ENCODE measurements around the gene SGIP1.
"Not testable (repeated sequence)": the region's sequence is repeated elsewhere in the genome, so short reads cannot be mapped to it uniquely, and the experiment has no call there.

SGIP1 gene

DNA sequence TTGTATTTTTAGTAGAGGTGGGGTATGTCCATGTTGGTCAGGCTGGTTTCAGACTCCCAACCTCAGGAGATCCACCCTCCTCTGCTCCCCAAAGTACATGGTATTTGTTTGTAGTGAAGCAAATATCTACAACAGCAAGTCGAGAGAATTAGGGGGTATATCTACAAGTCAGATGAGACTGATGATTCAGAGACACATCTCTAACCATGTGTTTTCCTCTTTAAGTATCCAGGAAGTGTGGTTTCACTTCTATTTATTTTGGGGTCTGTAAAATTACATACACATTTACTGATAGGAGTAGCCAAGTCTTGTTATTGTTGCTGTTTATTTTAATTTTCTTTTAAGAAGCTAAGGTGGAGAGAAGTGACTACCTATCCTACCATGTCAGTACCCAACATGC, 44.9 kb downstream of the SGIP1 start:
- ChIA-PET CTCF (no interaction called here), POLR2A (ENCODE audit: low non-redundant PET) (no interaction called here)
- DNase-seq (ENCODE audit: low spot score), result no peak
- H3K27ac ChIP-seq, result no peak overlapping the region
- TF ChIP-seq, protein P1, sequence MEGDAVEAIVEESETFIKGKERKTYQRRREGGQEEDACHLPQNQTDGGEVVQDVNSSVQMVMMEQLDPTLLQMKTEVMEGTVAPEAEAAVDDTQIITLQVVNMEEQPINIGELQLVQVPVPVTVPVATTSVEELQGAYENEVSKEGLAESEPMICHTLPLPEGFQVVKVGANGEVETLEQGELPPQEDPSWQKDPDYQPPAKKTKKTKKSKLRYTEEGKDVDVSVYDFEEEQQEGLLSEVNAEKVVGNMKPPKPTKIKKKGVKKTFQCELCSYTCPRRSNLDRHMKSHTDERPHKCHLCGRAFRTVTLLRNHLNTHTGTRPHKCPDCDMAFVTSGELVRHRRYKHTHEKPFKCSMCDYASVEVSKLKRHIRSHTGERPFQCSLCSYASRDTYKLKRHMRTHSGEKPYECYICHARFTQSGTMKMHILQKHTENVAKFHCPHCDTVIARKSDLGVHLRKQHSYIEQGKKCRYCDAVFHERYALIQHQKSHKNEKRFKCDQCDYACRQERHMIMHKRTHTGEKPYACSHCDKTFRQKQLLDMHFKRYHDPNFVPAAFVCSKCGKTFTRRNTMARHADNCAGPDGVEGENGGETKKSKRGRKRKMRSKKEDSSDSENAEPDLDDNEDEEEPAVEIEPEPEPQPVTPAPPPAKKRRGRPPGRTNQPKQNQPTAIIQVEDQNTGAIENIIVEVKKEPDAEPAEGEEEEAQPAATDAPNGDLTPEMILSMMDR (conservative IDR thresholded peaks at IDR 0.05; ENCODE audit: low read depth), result no peak

DNA sequence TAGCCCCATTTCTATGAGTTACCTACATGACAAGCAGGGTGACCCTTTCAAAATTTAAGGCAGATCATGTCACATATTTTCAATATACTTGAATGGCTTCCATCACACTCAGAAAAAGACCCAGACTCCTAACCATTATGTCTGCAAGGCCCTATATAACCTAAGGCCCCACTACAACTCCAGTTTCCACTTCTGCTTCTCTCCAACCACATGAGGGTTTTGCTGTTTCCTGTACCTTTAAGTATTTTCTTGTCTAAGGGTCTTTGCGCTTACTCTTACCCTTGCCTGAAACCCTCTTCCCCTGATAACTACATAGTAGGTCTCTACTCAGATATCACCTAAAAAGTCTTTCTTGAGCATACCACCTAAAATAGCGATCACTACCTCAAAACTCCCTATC, 46.1 kb downstream of the SGIP1 start:
- POLR2A ChIA-PET (ENCODE audit: low non-redundant PET), result no interaction called here
- no peak for DNase-seq (ENCODE audit: low spot score)
- H3K27ac ChIP-seq, result no peak overlapping the region
- CTCF ChIA-PET, result no interaction called here
- TF ChIP-seq, protein P1 (conservative IDR thresholded peaks at IDR 0.05; ENCODE audit: low read depth), result no peak

DNA sequence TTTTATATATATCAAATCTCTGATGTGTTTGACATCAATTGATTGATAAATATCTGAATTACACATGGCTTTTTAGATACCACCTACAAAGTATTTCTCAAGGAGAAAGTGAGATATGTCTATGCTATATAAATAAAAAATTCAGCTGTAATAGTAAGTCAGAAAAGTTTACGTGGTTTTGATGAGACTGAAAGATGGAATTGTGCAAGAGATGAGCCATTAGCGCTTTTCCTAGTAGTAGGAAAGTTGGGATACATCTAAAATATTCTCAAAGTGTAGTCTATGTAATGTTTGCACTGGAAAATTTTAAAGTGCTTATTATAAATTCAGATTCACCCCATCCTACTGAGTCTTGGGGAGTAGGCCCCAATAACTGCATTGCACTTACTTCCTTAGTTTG, 49.1 kb downstream of the SGIP1 start:
- ChIA-PET POLR2A (ENCODE audit: low non-redundant PET) (no interaction called here), CTCF (no interaction called here)

DNA sequence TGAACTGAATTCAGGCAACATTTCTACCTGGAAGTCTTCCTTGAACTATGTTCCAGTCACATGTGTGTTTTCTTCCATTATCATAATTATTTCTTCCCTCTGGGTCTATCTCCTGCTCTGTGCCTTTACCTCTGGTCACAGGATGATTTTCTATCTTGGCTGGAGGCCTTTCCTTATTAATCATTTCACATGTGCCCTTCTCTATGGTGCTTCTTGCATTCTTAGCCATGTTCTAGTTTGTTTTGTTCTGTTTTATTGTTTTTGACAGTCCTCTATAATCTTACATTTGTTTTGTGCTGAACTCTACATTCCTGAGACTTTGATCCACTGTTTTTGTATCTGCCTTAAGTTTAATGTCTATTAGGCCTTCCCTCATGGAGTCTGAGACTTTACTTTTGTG, 51.0 kb downstream of the SGIP1 start:
- DNase-seq (ENCODE audit: low spot score), result no peak
- no peak overlapping the region for H3K27ac ChIP-seq
- ChIA-PET POLR2A (ENCODE audit: low non-redundant PET) (no interaction called here), CTCF (no interaction called here)
- TF ChIP-seq, protein P1 (conservative IDR thresholded peaks at IDR 0.05; ENCODE audit: low read depth), result no peak

More for the DNA sequence above, 49.1 kb downstream of the SGIP1 start:
- no peak overlapping the region for H3K27ac ChIP-seq
- TF ChIP-seq, protein P1 (conservative IDR thresholded peaks at IDR 0.05; ENCODE audit: low read depth), result no peak
- DNase-seq (ENCODE audit: low spot score), result no peak

DNA sequence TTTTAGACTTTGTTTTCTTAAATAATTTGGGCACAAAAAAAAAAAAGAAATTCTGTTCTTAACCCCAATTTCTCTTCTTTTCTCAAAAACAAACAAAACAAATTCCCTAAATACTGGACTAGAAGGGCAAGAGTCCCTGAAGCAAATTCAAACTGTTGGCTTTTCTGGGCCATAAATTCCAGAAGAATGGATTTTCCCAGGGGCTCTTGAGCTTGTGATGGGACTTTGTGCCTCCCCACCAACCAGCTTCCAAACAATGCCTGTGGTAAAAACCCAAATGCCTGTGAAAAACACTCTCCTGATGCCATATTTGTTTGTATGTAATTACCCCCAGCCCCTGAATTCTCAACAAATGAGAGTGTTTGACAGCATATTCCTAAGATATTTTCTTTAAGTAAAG, 55.4 kb downstream of the SGIP1 start:
- DNase-seq (ENCODE audit: low spot score), result no peak
- no peak overlapping the region for H3K27ac ChIP-seq
- POLR2A ChIA-PET (ENCODE audit: low non-redundant PET), result no interaction called here
- TF ChIP-seq, protein P1 (conservative IDR thresholded peaks at IDR 0.05; ENCODE audit: low read depth), result no peak
- CTCF ChIA-PET, result no interaction called here

DNA sequence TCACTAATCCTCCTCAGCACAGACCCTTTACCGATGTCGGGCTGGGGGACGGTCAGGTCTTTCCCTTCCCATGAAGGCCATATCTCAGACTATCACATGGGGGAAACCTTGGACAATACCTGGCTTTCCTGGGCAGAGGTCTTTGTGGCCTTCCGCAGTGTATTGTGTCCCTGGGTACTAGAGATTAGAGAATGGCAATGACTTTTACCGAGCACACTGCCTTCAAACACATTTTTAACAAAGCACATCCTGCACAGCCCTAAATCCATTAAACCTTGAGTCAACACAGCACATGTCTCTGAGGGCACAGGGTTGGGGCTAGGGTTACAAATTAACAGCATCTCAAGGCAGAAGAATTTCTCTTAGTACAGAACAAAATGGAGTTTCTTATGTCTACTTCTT, 58.2 kb downstream of the SGIP1 start:
- CTCF ChIA-PET; POLR2A ChIA-PET (ENCODE audit: low non-redundant PET); H3K27ac ChIP-seq; DNase-seq (ENCODE audit: low spot score): not testable (repeated sequence)

DNA sequence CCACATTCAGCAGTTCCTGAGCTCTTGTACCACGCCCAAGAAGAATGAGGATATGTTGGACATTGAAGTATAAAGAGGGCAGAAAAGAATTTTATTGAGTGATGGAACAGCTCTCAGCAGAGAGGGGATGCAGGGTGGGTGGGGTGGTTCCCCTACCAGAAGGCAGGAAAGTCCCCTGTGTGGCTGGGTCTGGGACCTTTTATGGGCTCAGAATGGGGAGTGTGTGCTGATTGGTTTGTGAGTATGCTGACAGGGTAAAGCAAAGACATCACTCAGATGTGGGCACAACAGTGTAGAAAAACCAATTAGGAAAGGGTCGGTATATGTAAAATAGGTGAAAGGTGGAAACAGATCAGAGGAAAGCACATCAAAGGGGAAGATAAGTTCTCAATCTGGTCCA, 62.2 kb downstream of the SGIP1 start:
- H3K27ac ChIP-seq, result no peak overlapping the region
- TF ChIP-seq, protein P1 (conservative IDR thresholded peaks at IDR 0.05; ENCODE audit: low read depth), result no peak
- POLR2A ChIA-PET (ENCODE audit: low non-redundant PET), result no interaction called here
- DNase-seq (ENCODE audit: low spot score), result no peak
- CTCF ChIA-PET, result no interaction called here

Data from RWPE1 (cell line).